ENCODE measurements around the gene CFLAR.
"Not testable (repeated sequence)": the region's sequence is repeated elsewhere in the genome, so short reads cannot be mapped to it uniquely, and the experiment has no call there.

GRCh38 chr2:201183835-201184234 is 67.9 kb downstream of the CFLAR start:
- TF ChIP-seq CTCF, POLR2A (IDR thresholded peaks at IDR 0.05): not testable (repeated sequence)

All from uterus (tissue), 2 donors.